GM18511 (cell line): Measurements from ENCODE around the gene NTN5.
"Not testable (repeated sequence)": the region's sequence is repeated elsewhere in the genome, so short reads cannot be mapped to it uniquely, and the experiment has no call there.

ENCODE experiments used
- ATAC-seq: cut with Tn5 transposase; IDR thresholded peaks from one replicate; pipeline ENCODE4 v1.9.1; 2021; ENCODE audit warnings: mild to moderate bottlenecking, moderate library complexity; ENCODE audit not compliant: unreplicated experiment

The NTN5 gene

GRCh38 chr19:48672994-48673393, at the start of gene NTN5:
Gene NTN5 (minus strand): TSS chr19:48673017. CDS start chr19:48670986, 2,031 bp downstream.
- ATAC-seq, result no peak

GRCh38 chr19:48722196-48722708, 49.4 kb upstream of the NTN5 start:
- ATAC-seq, result no peak

GRCh38 chr19:48720613-48721296, 47.9 kb upstream of the NTN5 start:
- peak; percentile 85 for ATAC-seq

- ATAC-seq, result peak; percentile 10
These were observed 47.4 kb upstream of the NTN5 start for GRCh38 chr19:48720251-48720612.

- no peak for ATAC-seq
These were observed 46.7 kb upstream of the NTN5 start, which contains the start of gene MAMSTR for GRCh38 chr19:48719263-48720171. Gene MAMSTR (minus strand): TSS chr19:48719725. CDS start chr19:48719031, 694 bp downstream.

- ATAC-seq, result no peak
These were observed 46.0 kb upstream of the NTN5 start for GRCh38 chr19:48718711-48719231.

- not testable (repeated sequence) for ATAC-seq
These were observed 45.3 kb upstream of the NTN5 start for GRCh38 chr19:48718106-48718505.

GRCh38 chr19:48716562-48717291, 43.9 kb upstream of the NTN5 start:
- ATAC-seq, result no peak

GRCh38 chr19:48715681-48716171, 42.9 kb upstream of the NTN5 start:
- no peak for ATAC-seq

GRCh38 chr19:48714759-48715675, 42.2 kb upstream of the NTN5 start:
- no peak for ATAC-seq

- peak; percentile 93 for ATAC-seq
These were observed 41.3 kb upstream of the NTN5 start for GRCh38 chr19:48713864-48714755.

GRCh38 chr19:48713041-48713863, 40.4 kb upstream of the NTN5 start:
- no peak for ATAC-seq

- ATAC-seq, result no peak
These were observed 38.4 kb upstream of the NTN5 start for GRCh38 chr19:48711106-48711662.

GRCh38 chr19:48708471-48708870, 35.7 kb upstream of the NTN5 start:
- no peak for ATAC-seq

- ATAC-seq, result no peak
These were observed 32.6 kb upstream of the NTN5 start for GRCh38 chr19:48705431-48705830.

- ATAC-seq, result no peak
These were observed 30.5 kb upstream of the NTN5 start for GRCh38 chr19:48703316-48703715.

GRCh38 chr19:48702701-48703100, 29.9 kb upstream of the NTN5 start:
- ATAC-seq, result no peak
